Astrocyte of the cerebellum (primary cell): ENCODE data around the gene GLI3.

Source experiments
- DNase-seq: peaks from one replicate; pipeline ENCODE4 v3.0.0-alpha.2; 2011; ENCODE audit warnings: low read depth
- H3K4me3 ChIP-seq: 2 replicates; pipeline ENCODE4 v1.5.1; 2011; ENCODE audit warnings: mild to moderate bottlenecking, low read depth, low read length, moderate library complexity
- CTCF ChIP-seq: IDR thresholded peaks from 2 replicates; pipeline ENCODE4 v1.5.1; 2012; ENCODE audit warnings: low read length, low read depth, moderate library complexity, mild to moderate bottlenecking; ENCODE audit errors: missing control alignments
- in situ Hi-C: cut with HindIII; loops from 2 replicates; pipeline ENCODE4 v1.10.0; 2017; ENCODE audit warnings: low sequenced_read_pairs

Gene GLI3

GRCh38 chr7:41973202-41973730, 263.7 kb downstream of the GLI3 start:
- no peak for TF ChIP-seq CTCF
- in situ Hi-C loops: loop anchor here (10.0 kb wide), 1 partner anchor 712 kb away; no protein-coding TSS in a partner anchor
- H3K4me3 ChIP-seq: no peak overlapping the region
- DNase-seq: no peak

GRCh38 chr7:41972776-41973175, 264.2 kb downstream of the GLI3 start:
- in situ Hi-C loops: loop anchor here (10.0 kb wide), 1 partner anchor 712 kb away; no protein-coding TSS in a partner anchor

GRCh38 chr7:41972270-41972669, 264.7 kb downstream of the GLI3 start:
- in situ Hi-C loops: loop anchor here (10.0 kb wide), 1 partner anchor 713 kb away; no protein-coding TSS in a partner anchor
- no peak for DNase-seq
- H3K4me3 ChIP-seq: no peak overlapping the region
- TF ChIP-seq CTCF: no peak

More at GRCh38 chr7:41972776-41973175, 264.2 kb downstream of the GLI3 start:
- no peak for TF ChIP-seq CTCF
- no peak for DNase-seq
- no peak overlapping the region for H3K4me3 ChIP-seq

- no peak for DNase-seq
- no peak for TF ChIP-seq CTCF
- in situ Hi-C loops: loop anchor here (10.0 kb wide), 1 partner anchor 713 kb away; no protein-coding TSS in a partner anchor
- H3K4me3 ChIP-seq: no peak overlapping the region
Measured at GRCh38 chr7:41971640-41972187, 265.3 kb downstream of the GLI3 start.

- no peak for DNase-seq
- no peak overlapping the region for H3K4me3 ChIP-seq
- TF ChIP-seq CTCF: no peak
- in situ Hi-C loops: loop anchor here (10.0 kb wide), 1 partner anchor 714 kb away; no protein-coding TSS in a partner anchor
Measured at GRCh38 chr7:41970941-41971340, 266.1 kb downstream of the GLI3 start.

- no peak for DNase-seq
- no peak overlapping the region for H3K4me3 ChIP-seq
Measured at GRCh38 chr7:41969561-41970105, 267.4 kb downstream of the GLI3 start.

More at GRCh38 chr7:41969561-41970105, 267.4 kb downstream of the GLI3 start:
- in situ Hi-C loops: loop anchor here (10.0 kb wide), 1 partner anchor 715 kb away; no protein-coding TSS in a partner anchor
- TF ChIP-seq CTCF: no peak
